ENCODE results near the gene MEP1A.

DNA sequence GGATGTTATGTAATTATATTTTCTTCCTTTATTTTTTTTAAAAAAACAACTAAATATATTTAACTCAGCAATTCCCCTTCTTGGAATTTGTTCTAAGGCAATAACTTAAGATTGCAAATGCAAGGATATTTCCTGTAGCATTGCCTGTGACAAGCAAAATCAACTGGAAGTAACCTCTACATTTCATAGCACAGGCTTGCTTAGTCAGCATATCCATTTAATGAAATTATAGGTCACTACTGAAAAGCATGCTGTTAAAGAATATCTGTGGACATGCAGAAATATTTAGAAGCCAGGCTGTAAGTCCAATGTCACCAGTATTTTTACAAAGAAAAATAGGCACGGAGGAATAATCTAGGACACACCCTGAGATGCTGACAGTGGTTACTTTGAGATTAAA is 8.7 kb upstream of the MEP1A start:
- TF ChIP-seq CTCF (IDR thresholded peaks at IDR 0.05): no peak
- TF ChIP-seq POLR2A (IDR thresholded peaks at IDR 0.05): no peak

Data from esophagus squamous epithelium (tissue), 4 donors.